ENCODE results near the gene EPB41L2. TPM values are rescaled to one million over a fixed set of nuclear protein-coding genes. Genes with fewer than 3 reads are reported as not detected.

Gene EPB41L2
- total and polyA plus RNA-seq, 8 donors: 13.0 to 63.0 (median 17.4) TPM

DNA sequence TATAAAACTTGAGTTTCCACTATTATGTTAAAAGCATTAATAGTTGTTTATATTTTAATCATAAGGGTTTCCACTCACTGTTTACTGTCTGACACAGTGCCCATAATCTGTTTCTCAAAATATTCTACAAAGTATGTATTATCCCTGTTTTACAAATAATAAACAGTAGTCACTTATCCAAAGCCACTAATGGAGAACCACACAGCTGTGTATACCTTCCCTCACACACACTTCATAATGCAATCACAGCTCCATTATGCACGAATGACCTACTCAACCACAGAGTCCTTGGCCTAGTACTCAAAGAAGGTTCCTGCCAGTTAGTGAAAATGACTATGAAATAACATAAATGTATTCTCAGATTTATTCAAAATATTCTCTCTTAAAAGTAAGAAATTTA, 103.1 kb downstream of the EPB41L2 start:
- Histone ChIP-seq H3K4me1 (no peaks in the 10 kb centered on the region), H3K27me3 (no peaks in the 10 kb centered on the region), H3K9me3 (no peaks in the 10 kb centered on the region), H3K36me3 (no peaks in the 10 kb centered on the region), H3K27ac (no peak overlapping the region), H3K4me3 (no peak overlapping the region)
- 40 to 50% methylated on average over 1 of the region's 1 CpG for WGBS, 2 donors
- ATAC-seq (no peak), DNase-seq (no peak), FAIRE-seq (no peak)
- TF ChIP-seq, protein P1, sequence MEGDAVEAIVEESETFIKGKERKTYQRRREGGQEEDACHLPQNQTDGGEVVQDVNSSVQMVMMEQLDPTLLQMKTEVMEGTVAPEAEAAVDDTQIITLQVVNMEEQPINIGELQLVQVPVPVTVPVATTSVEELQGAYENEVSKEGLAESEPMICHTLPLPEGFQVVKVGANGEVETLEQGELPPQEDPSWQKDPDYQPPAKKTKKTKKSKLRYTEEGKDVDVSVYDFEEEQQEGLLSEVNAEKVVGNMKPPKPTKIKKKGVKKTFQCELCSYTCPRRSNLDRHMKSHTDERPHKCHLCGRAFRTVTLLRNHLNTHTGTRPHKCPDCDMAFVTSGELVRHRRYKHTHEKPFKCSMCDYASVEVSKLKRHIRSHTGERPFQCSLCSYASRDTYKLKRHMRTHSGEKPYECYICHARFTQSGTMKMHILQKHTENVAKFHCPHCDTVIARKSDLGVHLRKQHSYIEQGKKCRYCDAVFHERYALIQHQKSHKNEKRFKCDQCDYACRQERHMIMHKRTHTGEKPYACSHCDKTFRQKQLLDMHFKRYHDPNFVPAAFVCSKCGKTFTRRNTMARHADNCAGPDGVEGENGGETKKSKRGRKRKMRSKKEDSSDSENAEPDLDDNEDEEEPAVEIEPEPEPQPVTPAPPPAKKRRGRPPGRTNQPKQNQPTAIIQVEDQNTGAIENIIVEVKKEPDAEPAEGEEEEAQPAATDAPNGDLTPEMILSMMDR (IDR thresholded peaks at IDR 0.05): no peak
- intact Hi-C loops (cut with DNase I): no loop called here

DNA sequence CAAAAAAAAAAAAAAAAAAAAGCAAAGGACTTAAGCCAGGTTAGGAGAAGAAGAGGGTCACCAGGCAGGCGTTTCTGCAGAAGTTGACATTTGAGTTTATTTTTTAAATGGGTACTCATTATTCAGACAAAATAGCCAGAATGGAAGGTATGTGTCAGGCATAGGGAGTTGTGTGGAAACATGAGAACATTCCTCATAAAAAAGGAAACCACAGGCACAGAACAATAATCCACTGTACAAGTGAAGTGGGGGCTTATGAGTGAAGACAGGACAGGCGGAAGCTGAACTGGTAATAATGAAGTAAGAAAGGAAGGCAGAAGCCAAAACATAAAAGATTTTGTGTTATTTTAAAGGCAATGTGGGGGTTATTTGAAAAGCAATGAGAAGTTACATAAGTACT, 104.6 kb downstream of the EPB41L2 start:
- no peaks in the 10 kb centered on the region for H3K9me3 ChIP-seq
- DNase-seq (no peak), FAIRE-seq (no peak), ATAC-seq (no peak)
- no peak overlapping the region for H3K4me3 ChIP-seq
- no peaks in the 10 kb centered on the region for H3K36me3 ChIP-seq
- intact Hi-C loops (cut with DNase I): no loop called here
- WGBS, 2 donors: 89 to 93% methylated on average over 2 of the region's 2 CpGs
- no peak overlapping the region for H3K27ac ChIP-seq
- H3K27me3 ChIP-seq: no peaks in the 10 kb centered on the region
- TF ChIP-seq, protein P1 (IDR thresholded peaks at IDR 0.05): no peak
- H3K4me1 ChIP-seq: no peaks in the 10 kb centered on the region

DNA sequence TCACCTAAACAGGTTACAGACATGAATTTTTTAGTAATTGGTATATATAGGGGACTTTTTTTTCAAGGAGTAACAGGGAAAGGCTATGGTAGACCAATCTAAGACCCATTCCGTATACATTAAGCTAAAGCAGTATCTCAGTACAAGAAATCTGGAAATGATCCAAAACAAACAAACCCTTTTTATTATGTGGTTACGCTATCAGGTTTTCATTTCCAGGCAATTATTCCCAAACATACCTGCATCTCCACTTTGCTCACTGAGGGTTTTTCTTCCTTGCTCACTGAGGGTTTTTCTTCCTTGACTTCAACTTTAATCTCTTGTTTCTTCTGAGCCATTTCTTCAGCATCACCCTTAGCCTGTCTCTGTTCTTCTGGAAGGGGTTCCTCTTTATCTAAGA, 107.3 kb downstream of the EPB41L2 start:
- H3K4me1 ChIP-seq: no peaks in the 10 kb centered on the region
- H3K36me3 ChIP-seq: no peaks in the 10 kb centered on the region
- H3K27me3 ChIP-seq: no peaks in the 10 kb centered on the region
- FAIRE-seq: no peak
- no peak for ATAC-seq
- no peak for DNase-seq
- intact Hi-C loops (cut with DNase I): no loop called here
- 85 to 93% methylated on average over 2 of the region's 2 CpGs for WGBS, 2 donors
- TF ChIP-seq, protein P1 (IDR thresholded peaks at IDR 0.05): no peak
- H3K27ac ChIP-seq: no peak overlapping the region
- no peak overlapping the region for H3K4me3 ChIP-seq
- H3K9me3 ChIP-seq: no peaks in the 10 kb centered on the region

DNA sequence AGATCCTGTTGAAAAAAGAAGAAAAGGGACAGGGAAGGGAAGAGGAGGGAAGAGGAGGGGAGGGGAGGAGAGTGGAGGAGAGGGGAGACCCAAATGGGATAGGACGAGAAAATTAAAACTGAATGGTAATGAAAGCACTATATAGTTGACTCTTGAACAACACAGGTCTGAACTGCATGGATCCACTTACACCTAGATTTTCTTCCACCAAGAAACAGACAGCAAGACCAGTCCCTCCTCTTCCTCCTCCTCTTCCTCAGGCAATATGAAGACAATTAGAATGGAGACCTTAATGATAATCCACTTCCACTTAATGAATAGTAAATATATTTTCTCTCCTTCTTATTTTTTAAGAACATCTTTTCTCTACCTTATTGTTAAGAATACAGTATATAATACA, 113.5 kb downstream of the EPB41L2 start:
- ATAC-seq (no peak), FAIRE-seq (no peak), DNase-seq (no peak)
- Histone ChIP-seq H3K4me3 (no peak overlapping the region), H3K36me3 (no peaks in the 10 kb centered on the region), H3K9me3 (no peaks in the 10 kb centered on the region), H3K27ac (no peak overlapping the region), H3K4me1 (peaks cover 0 to 5% (median 0%) of the 10 kb centered on the region in 3 donors), H3K27me3 (no peaks in the 10 kb centered on the region)
- TF ChIP-seq, protein P1 (IDR thresholded peaks at IDR 0.05): no peak
- intact Hi-C loops (cut with DNase I): no loop called here
- 88% methylated on average over 1 of the region's 1 CpG for WGBS, 2 donors

DNA sequence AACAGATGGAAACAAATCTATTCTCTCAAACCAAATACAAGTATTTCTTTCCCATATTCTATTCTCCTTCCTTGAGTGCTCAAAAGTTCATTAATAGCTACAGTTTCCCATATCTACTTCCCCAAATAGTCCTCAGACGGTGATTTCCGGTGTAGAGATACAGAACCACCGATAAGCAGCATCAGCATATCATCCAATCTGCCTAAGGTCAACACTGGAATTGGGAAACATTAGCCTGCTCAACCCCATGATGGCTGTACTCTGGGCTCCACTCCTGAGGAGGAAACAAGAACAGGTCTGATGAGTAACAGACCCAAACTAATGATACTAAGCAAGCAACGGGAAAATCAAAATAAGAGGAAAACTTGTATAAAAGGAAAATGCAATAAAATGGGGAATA, 115.6 kb downstream of the EPB41L2 start:
- TF ChIP-seq, protein P1 (IDR thresholded peaks at IDR 0.05): no peak
- no peak overlapping the region for H3K4me3 ChIP-seq
- WGBS, 2 donors: 48 to 55% methylated on average over 4 of the region's 4 CpGs
- no peak for ATAC-seq
- DNase-seq: no peak
- no peak for FAIRE-seq
- peaks cover 0 to 5% (median 0%) of the 10 kb centered on the region in 3 donors for H3K4me1 ChIP-seq
- no peaks in the 10 kb centered on the region for H3K9me3 ChIP-seq
- no peaks in the 10 kb centered on the region for H3K27me3 ChIP-seq
- no peak overlapping the region for H3K27ac ChIP-seq
- H3K36me3 ChIP-seq: no peaks in the 10 kb centered on the region
- intact Hi-C loops (cut with DNase I): no loop called here

Data from pancreas (tissue), 10 donors.